GM10847 (cell line): Measurements from ENCODE around the gene HCFC1.

Experiments used
- POLR2A ChIP-seq: IDR thresholded peaks from 2 replicates; pipeline ENCODE4 v1.6.1; 2011; ENCODE audit not compliant: insufficient read length; ENCODE audit errors: extremely low read depth

HCFC1 gene

DNA sequence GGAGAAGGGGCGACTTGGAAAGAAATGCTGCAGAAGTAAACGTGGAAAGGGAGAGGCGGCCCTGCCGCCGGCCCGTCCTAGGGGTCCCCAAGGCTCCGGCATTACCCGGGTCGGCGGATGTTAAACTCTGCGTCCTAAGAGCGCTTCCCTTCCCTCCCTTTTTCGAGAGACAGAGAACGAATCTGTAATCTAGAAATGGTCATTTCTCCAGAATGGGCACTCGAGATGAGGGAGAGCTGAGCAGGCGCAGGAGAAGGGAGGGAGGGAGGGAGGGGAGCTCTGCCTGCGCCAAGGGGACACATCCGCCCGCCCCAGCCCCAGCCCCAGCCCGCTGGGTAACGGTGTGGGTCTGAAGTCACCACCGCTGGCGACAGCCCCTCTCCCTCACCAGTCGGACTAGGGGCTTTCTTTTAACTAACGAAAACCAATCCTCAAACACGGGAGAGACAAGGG lies 1.7 kb downstream of the HCFC1 start:
- no peak for TF ChIP-seq POLR2A

DNA sequence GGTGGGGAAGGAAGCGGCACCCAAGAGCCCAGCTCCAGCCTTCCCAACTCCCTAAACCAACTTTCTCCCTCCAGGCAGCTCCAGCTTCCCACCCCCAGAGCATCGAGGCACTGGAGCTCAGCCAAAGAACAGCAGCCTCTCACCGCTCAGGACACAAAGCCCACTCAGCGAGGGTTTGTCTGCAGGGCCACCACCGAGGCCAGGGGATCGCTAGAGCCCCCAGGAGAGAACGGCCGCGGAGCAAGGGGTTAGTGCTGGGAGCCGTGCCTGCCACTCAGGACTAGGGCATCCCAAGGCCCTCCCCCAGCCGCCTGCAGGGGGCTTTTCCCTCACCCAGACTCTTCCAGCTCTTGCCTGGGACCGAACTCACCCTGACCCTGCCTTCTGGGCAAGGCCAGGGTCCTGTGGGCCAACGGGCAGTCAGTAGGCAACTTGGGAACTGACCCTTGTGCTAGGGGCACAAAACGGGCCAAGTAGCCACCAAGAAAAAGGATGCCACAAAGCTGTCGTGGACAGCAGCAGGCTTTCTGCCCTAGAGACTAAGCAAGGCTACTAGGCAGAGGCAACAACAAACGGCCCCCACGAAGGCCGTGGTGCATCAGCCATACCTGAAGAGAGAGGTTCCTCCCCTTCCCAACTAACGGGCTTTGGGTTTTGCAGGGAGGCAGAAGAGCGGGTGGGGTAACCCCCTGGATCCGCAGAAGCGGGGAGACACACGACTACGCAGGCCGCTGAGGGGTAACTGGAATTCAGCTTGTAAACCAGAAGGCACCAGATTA lies 2.3 kb downstream of the HCFC1 start:
- no peak for TF ChIP-seq POLR2A

DNA sequence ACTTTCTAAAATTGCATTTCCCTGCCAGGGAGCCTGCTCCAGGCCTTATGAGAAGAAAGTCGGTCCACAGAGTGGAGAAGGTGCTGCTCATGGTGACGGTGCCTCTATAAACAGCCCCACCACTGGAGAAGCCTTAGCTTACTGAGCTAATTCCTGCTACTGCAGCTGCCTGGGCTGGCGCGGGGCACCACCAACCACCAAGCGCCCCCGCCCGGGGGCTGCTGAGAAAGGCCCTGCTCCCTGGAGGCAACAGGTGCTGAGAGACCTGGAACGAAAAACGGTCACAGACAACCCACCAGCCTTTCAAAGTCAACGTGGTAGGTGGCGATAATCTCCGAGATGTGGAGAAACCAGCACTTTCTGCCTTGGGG lies 2.9 kb downstream of the HCFC1 start:
- no peak for TF ChIP-seq POLR2A

DNA sequence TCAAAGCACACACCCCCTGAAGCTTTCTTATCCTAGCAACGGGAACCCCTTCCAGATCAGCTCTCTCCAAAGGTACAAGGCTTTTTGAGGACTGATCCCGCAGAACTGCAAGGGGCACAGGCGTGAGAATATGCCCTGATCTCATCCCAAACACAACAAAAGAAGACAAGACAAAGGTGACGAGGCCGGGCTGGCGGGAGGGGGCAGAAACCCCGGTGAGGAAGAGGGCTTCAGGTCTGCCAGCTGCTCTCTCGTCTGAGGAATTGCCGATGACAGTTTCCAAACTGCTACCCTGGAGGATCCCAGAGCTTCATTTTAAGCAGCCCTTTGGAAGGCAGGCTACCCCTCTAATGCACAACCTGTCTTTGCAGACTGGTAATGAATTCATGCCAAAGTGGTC lies 3.4 kb downstream of the HCFC1 start:
- no peak for TF ChIP-seq POLR2A

DNA sequence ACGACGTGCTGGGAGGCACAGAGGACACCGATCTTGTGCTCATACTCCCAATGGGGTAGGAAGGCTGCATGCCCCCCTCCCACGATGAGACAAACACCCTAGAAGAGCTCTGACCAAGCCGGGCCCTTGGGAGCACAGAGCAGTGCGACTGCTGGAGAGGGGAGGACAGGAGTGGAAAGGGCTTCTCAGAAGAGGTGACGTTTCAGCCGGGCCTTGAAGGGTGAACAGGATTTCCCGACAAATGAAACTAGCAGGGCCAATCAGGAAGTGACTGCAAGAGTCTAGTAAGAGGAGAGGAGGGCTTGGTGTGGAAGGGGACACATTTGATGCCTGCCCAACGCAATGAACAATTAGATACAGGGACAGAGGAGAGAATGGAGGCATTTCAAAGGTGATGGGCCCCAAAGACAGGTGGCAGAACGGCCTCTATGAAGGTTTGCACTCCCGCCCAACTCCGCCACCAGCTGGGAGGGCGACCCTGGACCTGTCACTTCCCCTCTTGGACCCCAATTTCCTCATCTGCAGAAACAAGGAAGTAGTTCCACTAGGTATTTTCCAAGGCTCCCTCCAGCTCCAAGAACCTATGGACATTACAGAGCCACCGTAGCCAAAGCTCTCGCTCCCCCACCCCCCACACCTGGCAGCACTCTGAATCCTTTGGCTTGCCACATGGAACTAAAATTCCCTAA lies 3.9 kb downstream of the HCFC1 start:
- no peak for TF ChIP-seq POLR2A

DNA sequence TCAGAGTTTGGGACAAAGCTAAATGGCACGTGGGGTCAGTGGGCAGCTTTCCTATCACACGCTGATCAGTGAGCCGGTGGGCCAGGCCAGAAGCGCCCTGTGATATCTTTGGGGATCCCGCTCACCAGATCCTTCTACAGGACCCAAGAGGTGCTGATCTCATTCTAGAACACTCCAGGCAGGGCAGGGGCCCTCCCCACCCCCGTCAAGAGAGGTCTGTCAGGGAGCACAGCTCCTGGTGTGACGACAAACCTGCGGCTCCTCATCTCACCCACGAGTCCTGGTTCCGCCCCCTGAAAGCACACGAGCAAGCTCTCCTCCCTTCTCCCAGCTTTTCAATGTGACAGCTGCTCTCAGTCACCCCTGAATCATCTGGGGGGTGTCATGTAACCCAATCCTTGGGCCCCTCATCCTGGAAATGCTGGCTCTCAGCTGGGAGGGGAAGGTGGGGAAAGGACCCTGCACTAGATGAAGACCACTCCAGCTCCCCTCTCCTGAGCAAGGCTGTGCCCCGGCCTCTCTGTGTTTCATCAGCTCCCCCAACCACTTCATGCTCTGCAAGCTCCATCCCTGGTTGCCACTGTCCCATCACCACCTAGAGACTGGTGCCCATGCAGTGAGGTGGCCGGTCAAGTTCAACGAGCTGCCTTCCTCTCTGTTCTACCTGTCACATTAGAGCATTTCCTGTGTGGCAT lies 4.6 kb downstream of the HCFC1 start:
- TF ChIP-seq POLR2A = no peak

DNA sequence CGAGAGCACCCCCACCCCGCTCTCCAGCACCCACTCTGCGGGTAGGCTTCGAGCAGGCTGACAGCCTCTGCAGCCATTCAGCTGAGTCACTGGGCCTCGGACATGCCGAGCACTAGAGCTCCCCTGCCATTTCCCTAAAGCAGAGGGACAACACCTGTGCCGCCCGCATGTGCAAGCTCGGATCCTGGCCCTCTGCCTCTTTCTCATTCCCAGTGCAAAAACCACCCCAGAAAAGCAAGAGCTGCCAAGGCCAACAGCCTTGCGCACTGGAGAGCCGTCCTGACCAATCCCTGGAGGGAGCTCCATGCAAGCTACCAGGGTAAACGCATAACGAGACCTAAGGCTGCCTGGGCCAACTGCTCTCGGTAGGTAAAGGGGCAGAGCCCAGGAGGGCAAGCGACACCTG lies 5.3 kb downstream of the HCFC1 start:
- TF ChIP-seq POLR2A = no peak

DNA sequence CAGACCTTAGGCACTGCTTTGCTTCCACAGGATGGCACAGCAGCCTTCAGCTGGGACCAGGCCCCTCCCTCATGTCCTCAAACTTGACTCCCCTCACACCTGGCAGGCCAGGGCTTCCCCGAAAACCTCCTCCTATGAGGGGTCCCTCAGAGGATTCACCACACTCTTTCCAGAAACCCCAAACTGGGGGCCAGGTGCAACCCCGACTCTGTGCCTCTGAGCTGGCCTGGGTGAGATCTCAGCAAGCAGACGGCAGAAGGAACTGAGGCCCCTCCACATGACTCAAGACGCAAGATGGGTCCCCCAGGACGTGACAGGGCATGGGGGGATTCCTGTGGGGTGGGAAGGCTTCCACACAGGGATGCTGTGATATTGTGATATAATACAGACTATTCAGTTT lies 6.2 kb downstream of the HCFC1 start:
- TF ChIP-seq POLR2A = no peak

DNA sequence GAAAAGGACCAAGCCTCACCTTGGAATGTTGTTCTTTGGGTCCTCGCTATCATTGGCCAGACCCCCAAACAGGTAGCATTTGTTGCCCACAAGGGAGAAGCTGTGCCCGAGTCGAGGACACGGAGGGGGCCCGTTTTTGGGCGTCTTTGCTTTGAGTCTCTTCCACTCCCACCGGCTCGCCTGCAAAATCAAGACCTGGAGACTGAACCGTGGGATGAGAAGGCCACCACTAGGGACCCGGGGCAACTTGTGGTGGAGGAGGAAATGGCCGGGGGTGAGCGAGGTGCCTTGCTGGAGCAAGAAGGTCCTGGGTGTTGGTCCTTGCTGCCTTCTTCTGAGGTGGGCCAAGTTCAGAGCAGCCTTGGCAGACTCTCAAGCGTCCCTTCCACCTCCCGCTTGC lies 7.5 kb downstream of the HCFC1 start:
- TF ChIP-seq POLR2A = no peak

DNA sequence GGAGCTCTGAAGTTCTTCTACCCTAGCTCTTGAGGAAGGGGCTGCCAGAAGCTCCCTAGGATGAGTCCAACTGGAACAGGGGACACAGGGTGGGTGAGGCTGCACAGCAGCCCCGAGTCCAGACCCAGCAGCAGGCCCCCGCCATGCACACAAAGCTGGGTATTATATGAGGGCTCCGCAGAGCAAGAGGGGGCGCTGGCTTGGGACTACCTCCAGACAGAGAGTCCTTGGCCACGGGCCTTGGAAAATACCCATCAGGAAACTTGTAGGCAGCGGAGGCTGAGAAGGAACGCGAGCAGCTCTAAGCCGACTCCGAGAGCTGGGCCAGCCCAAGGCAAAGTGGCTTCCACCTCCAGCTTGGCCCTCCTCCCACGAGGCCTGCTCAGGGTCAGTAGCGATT lies 8.1 kb downstream of the HCFC1 start:
- TF ChIP-seq POLR2A = no peak

DNA sequence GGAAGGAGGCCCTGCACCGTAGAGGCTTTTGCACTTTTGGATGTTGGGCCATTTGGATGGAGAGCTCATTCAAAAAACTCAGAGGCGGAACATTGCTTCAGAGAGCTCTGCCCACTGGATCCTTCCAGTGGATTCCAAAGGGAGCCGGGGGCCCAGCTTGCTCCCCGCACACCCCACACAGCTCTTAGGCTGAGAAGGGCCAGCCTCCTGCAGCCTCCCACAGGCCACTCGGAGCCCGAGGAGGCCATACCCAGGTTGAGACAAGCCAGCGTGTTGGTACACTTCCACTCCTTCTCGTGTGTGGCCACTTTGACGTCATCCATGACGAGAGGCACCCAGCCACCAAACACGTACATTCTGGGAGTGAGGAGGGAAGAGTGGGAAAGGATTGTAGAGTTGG lies 10.3 kb downstream of the HCFC1 start:
- TF ChIP-seq POLR2A = no peak

DNA sequence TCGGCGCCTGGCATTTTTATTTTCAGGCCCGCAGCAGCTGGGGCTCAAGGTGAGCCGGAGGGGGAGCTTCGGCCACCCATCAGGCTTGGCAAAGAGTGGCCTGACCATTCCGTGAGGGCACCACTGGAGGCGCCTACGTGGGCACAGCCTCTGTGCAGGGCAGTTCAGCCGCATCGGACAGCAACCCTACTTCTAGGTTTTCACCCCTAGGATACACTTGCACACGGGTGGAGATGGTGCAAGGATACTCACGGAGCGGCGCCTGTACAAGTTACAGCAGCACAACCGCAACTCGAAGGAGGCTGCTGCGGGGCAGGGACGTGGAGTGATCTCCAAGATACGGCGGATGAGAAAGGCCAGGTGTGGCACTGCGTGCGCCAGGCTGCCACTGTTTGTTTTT lies 10.8 kb downstream of the HCFC1 start:
- TF ChIP-seq POLR2A = no peak

DNA sequence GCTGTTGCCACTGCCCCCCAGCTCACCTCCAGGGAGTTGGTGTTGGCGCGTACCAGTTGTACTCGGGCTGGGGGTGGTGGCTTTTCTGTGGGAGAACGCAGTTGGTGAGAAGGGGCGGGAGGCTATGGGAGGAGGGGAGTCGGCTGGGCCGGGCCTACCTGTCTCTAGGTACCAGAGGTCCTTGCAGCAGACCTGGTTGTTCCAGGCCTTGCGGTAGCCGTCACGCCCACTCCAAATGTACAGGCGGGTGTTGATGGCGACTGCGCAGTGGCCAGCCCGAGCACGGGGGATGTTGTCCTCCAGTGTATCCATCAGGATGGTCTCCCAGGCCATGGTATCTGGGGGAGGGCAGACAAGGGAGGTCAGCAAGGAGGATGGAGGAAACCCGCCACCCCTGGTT lies 11.5 kb downstream of the HCFC1 start:
- no peak for TF ChIP-seq POLR2A

DNA sequence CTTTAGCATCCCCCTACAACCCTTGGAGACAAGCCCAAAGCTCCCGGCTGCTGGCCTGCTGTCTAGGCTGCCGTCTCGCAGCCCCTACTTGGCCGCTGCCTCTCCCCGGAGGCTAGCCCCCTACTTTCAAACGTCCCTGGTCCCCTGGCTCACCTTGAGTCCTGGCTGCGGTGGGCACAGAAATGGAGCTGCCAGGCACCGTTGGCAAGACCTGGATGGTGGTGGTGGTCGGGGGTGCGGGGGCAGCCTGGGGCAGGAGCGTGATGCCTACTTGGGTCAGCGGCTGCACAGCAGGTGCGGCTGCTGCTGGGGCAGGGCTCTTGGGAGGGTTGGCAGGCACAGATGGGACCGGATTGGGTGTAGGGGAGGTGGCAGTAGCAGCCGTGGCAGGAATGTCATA lies 12.0 kb downstream of the HCFC1 start:
- TF ChIP-seq POLR2A = no peak

DNA sequence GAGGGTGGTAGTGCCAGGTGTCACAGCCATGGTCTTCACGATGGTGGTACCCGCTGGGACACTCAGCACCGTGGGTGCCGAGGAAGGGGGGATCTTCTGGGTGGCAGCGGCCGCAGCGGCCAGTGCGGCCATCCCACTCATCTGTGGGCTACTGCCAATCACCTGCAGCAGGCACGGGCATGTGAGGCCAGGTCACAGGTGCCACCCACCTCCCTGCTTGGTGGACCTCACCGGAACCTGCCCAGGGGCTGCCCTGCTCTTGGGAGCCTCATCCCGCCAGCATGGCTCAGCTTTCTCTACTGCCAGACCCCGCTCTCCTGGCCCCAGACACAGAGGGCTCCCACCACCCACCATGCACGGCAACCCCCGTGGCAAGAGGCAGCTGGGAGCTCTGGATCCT lies 13.0 kb downstream of the HCFC1 start:
- TF ChIP-seq POLR2A = no peak

DNA sequence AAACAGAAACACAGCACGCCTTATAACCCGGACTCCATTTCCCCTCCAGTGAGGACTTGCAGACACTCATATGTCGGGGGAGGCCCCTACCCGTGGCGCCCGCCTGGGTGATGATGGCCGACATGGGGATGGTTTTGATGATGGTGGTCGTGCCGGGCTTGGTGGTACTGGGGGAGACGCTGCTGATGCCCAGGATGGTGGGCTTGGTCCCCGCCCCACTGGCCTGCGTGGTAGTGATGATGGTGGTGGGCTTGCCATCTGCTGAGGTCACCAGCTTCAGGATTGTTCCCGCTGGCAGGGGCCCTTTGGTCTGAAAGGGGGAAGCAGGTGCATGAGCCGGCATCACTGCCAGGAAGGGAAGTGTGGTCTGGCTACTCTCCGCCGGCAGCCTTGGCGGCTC lies 14.4 kb downstream of the HCFC1 start:
- TF ChIP-seq POLR2A = no peak
